Measurements from ENCODE around the gene RALGPS1. TPM values are rescaled to one million over a fixed set of nuclear protein-coding genes. Genes with fewer than 3 reads are reported as not detected.

The RALGPS1 gene
- polyA plus RNA-seq, 1 of the 3 experiments (the other 2 are of a cell fraction): 3.9 TPM

DNA sequence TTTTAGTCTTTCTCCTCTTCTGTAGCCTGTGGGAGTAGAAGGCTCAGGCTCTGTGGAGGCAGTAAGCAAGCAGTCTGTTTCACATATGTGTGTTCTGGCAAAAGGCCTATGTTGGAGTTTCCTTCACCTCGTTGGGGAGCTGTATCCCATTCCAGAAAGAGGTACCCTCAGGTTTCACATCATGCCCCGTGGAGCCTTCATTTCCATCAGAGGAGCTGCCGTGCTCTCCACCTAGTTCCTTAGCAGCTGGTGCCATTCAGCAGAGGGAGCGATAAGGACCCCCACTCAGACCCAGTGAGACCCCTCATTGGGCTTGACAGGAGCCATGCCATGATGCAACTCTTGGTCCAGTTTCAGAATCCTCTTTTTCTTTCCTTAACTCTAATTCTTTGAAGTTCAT, 258.5 kb downstream of the RALGPS1 start:
- no peak for DNase-seq
- Histone ChIP-seq H3K4me1 (ENCODE audit: control insufficient read depth in 1 of 2, insufficient read depth in 2 of 2, low read depth in 1 of 2, low read length in 1 of 2) (peaks cover 0 to 14% of the 10 kb centered on the region in 2 experiments; a peak in 2 of 4 replicates), H3K79me2 (ENCODE audit: insufficient read depth) (no peaks in the 10 kb centered on the region), H4K20me1 (ENCODE audit: insufficient read depth) (no peaks in the 10 kb centered on the region), H3K9me2 (no peaks in the 10 kb centered on the region), H3K4me3 (ENCODE audit: low read depth in 2 of 2, low read length in 1 of 2) (no peak overlapping the region), H3F3A (replicated peaks; ENCODE audit: insufficient read depth) (no peaks in the 10 kb centered on the region), H3K9me3 (no peaks in the 10 kb centered on the region), H3K27me3 (ENCODE audit: insufficient read depth) (no peaks in the 10 kb centered on the region), H3K36me3 (replicated peaks in 1 of 2; ENCODE audit: control insufficient read depth in 1 of 2, insufficient read depth in 2 of 2, low read length in 1 of 2) (no peaks in the 10 kb centered on the region), H3K4me2 (no peak overlapping the region), H3K27ac (ENCODE audit: low read depth in 2 of 2, low read length in 1 of 2) (no peak overlapping the region), H3K9ac (no peak overlapping the region), H2AFZ (ENCODE audit: low read depth) (no peak overlapping the region)
- TF ChIP-seq, protein P1, sequence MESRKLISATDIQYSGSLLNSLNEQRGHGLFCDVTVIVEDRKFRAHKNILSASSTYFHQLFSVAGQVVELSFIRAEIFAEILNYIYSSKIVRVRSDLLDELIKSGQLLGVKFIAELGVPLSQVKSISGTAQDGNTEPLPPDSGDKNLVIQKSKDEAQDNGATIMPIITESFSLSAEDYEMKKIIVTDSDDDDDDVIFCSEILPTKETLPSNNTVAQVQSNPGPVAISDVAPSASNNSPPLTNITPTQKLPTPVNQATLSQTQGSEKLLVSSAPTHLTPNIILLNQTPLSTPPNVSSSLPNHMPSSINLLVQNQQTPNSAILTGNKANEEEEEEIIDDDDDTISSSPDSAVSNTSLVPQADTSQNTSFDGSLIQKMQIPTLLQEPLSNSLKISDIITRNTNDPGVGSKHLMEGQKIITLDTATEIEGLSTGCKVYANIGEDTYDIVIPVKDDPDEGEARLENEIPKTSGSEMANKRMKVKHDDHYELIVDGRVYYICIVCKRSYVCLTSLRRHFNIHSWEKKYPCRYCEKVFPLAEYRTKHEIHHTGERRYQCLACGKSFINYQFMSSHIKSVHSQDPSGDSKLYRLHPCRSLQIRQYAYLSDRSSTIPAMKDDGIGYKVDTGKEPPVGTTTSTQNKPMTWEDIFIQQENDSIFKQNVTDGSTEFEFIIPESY (IDR thresholded peaks at IDR 0.05; ENCODE audit: borderline replicate concordance, low read depth): no peak
- TF ChIP-seq MXI1 (IDR thresholded peaks at IDR 0.05; ENCODE audit: low read depth, low read length) (no peak), NFIC (IDR thresholded peaks at IDR 0.05; ENCODE audit: borderline replicate concordance) (no peak), EP300 (IDR thresholded peaks at IDR 0.05; ENCODE audit: borderline replicate concordance in 1 of 2, low read depth in 1 of 2, low read length in 1 of 2) (no peak), EZH2phosphoT487 (IDR thresholded peaks at IDR 0.05; ENCODE audit: borderline replicate concordance, low read depth) (no peak), FOSL2 (IDR thresholded peaks at IDR 0.05; ENCODE audit: borderline replicate concordance, low read depth) (no peak), NRF1 (IDR thresholded peaks at IDR 0.05; ENCODE audit: low read depth, low read length) (no peak), TEAD4 (IDR thresholded peaks at IDR 0.05; ENCODE audit: borderline replicate concordance, insufficient read depth) (no peak), ELF1 (IDR thresholded peaks at IDR 0.05) (no peak), GABPA (IDR thresholded peaks at IDR 0.05; ENCODE audit: low read depth) (no peak)
- TF ChIP-seq, protein P2, sequence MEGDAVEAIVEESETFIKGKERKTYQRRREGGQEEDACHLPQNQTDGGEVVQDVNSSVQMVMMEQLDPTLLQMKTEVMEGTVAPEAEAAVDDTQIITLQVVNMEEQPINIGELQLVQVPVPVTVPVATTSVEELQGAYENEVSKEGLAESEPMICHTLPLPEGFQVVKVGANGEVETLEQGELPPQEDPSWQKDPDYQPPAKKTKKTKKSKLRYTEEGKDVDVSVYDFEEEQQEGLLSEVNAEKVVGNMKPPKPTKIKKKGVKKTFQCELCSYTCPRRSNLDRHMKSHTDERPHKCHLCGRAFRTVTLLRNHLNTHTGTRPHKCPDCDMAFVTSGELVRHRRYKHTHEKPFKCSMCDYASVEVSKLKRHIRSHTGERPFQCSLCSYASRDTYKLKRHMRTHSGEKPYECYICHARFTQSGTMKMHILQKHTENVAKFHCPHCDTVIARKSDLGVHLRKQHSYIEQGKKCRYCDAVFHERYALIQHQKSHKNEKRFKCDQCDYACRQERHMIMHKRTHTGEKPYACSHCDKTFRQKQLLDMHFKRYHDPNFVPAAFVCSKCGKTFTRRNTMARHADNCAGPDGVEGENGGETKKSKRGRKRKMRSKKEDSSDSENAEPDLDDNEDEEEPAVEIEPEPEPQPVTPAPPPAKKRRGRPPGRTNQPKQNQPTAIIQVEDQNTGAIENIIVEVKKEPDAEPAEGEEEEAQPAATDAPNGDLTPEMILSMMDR (IDR thresholded peaks at IDR 0.05): no peak
- ChIA-PET POLR2A (no interaction called here), CTCF (interaction anchor here (0.9 to 3.1 kb wide), 3 partner anchors 26 to 232 kb away, joined by 3 to 11 read pairs (median 5); no protein-coding TSS in a partner anchor)
- 90% methylated on average over 4 of the region's 4 CpGs for WGBS (ENCODE audit: low lambda C conversion rate)

DNA sequence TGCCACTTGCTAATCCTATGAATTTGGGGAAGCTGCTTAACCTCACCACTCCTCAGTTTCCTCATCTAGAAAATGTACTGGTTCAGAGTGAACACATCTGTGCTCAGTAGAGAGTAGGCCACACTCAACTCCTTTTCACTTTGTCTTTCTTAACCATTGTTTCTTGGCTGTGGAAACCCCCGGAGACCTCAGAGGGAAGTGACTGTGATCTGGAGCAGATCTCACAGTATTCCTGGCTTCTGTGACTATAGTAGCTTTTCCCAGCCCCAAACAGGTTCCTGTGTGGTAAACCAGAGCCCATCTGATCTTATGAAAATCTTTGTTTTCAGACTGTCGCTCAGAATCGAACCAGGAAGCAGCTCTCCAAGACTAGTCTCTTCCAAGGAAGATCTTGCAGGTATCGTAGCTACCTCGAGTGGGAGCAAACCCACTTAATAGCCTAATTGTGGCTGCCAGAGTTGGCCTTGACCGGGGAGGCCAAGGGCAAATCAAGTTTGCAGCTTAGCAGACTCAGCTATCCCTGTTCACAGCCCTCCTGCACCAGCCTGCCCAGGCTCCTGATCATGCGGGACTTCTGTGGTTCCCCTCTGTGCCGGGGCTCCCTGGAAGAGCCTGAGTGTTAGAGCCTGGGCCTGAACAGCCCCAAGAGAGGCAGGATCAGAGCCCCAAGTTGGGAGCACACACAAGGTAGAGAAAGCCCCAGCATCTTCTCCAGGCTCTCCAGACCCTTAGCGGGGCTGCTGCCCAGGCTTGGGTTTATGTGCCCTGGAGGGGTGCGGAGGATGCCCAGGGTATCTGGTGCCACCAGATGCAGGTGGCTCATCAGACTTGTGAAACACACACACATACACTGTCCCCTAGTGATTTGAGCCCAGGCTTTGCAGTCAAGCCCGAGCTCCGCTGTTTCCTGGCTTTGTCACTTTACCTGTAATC, 260.1 kb downstream of the RALGPS1 start:
- Histone ChIP-seq H3K27me3 (ENCODE audit: insufficient read depth) (no peaks in the 10 kb centered on the region), H3F3A (replicated peaks; ENCODE audit: insufficient read depth) (no peaks in the 10 kb centered on the region), H3K27ac (ENCODE audit: low read depth in 2 of 2, low read length in 1 of 2) (no peak overlapping the region), H3K4me2 (no peak overlapping the region), H3K4me1 (ENCODE audit: control insufficient read depth in 1 of 2, insufficient read depth in 2 of 2, low read depth in 1 of 2, low read length in 1 of 2) (peaks cover 0 to 19% of the 10 kb centered on the region in 2 experiments; a peak in 2 of 4 replicates), H2AFZ (ENCODE audit: low read depth) (no peak overlapping the region), H3K9me2 (no peaks in the 10 kb centered on the region), H3K9me3 (no peaks in the 10 kb centered on the region), H3K36me3 (replicated peaks in 1 of 2; ENCODE audit: control insufficient read depth in 1 of 2, insufficient read depth in 2 of 2, low read length in 1 of 2) (no peaks in the 10 kb centered on the region), H3K9ac (no peak overlapping the region), H3K4me3 (ENCODE audit: low read depth in 2 of 2, low read length in 1 of 2) (no peak overlapping the region), H4K20me1 (ENCODE audit: insufficient read depth) (no peaks in the 10 kb centered on the region), H3K79me2 (ENCODE audit: insufficient read depth) (no peaks in the 10 kb centered on the region)
- ChIA-PET POLR2A (no interaction called here), CTCF (interaction anchor here (0.9 to 3.1 kb wide), 6 partner anchors 8 to 234 kb away, joined by 3 to 11 read pairs (median 4); no protein-coding TSS in a partner anchor)
- 89% methylated on average over 11 of the region's 12 CpGs for WGBS (ENCODE audit: low lambda C conversion rate)
- no peak for DNase-seq
- TF ChIP-seq, protein P1 (IDR thresholded peaks at IDR 0.05; ENCODE audit: borderline replicate concordance, low read depth): no peak
- TF ChIP-seq, protein P3, sequence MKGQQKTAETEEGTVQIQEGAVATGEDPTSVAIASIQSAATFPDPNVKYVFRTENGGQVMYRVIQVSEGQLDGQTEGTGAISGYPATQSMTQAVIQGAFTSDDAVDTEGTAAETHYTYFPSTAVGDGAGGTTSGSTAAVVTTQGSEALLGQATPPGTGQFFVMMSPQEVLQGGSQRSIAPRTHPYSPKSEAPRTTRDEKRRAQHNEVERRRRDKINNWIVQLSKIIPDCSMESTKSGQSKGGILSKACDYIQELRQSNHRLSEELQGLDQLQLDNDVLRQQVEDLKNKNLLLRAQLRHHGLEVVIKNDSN (IDR thresholded peaks at IDR 0.05; ENCODE audit: borderline replicate concordance, low read depth): no peak
- TF ChIP-seq, protein P4, sequence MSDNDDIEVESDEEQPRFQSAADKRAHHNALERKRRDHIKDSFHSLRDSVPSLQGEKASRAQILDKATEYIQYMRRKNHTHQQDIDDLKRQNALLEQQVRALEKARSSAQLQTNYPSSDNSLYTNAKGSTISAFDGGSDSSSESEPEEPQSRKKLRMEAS (IDR thresholded peaks at IDR 0.05; ENCODE audit: low read depth): no peak
- TF ChIP-seq FOXM1 (IDR thresholded peaks at IDR 0.05; ENCODE audit: low read depth): no peak
- TF ChIP-seq FOXJ3 (CRISPR knock-in tag; IDR thresholded peaks at IDR 0.05): no peak
- no peak for TF ChIP-seq SIN3A (IDR thresholded peaks at IDR 0.05; ENCODE audit: borderline replicate concordance, low read depth, low read length)
- no peak for TF ChIP-seq GABPA (IDR thresholded peaks at IDR 0.05; ENCODE audit: low read depth)
- TF ChIP-seq TCF12 (IDR thresholded peaks at IDR 0.05): no peak
